IPS-11a (cell line): ENCODE measurements around the gene CCDC18.
"Not testable (repeated sequence)": the region's sequence is repeated elsewhere in the genome, so short reads cannot be mapped to it uniquely, and the experiment has no call there.

Experiments
- H3K4me3 ChIP-seq: one replicate; pipeline ENCODE4 v1.5.1; 2013; ENCODE audit warnings: low read depth, low read length, control low read depth

CCDC18 gene

DNA sequence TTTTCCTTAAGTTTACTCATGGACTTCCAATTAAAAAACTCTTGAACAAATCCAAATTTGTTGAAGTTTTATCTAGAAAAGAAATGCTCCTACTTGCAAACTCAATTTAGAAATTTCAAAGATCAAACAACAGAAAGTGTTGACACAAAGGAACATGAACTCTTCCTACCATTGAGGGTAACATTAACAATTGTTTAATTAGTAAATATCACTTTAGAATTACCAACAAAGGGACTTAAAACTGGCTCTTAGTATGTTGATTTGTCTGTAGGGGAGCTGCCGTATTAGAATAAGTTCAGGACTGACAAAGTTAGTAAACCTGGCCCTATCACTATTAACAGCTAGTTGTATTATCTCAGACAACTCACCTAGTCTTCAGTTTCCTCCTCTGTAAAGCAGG lies 57.9 kb downstream of the CCDC18 start:
- no peak overlapping the region for H3K4me3 ChIP-seq

DNA sequence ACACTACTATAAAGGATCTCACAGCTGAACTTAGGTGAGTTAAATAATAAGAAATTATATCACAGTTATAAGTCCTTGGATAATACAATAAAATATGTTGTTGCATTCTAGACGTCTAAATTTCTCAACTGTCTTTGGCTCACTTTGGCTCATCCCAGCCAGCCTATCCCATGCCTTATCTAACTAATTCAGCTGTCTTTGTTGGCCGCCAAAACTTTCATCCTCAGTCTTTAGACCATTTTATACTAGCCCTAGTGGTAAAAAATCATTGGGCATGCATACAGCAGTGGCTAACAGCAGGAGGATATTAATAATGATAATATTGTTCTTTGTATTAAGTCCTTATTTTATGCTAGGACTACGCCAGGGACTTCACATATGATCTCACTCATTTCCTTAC lies 59.3 kb downstream of the CCDC18 start:
- no peak overlapping the region for H3K4me3 ChIP-seq

DNA sequence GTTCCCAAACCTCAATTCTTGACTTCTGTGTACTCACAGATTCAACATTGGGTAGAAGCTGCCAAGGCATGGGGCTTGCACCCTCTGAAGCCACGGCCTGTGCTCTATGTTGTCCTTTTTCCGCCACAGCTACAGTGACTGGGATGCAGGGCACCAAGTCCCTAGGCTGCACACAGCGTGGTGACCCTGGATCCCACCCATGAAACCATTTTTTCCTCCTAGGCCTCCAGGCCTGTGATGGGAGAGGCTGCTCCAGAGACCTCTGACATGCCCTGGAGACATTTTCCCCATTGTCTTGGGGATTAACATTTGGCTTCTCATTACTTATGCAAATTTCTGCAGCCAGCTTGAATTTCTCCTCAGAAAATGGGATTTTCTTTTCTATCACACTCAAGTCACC lies 62.7 kb downstream of the CCDC18 start:
- not testable (repeated sequence) for H3K4me3 ChIP-seq

- H3K4me3 ChIP-seq, result no peak overlapping the region
Measured at GRCh38 chr1:93244298-93245069, 64.0 kb downstream of the CCDC18 start.

DNA sequence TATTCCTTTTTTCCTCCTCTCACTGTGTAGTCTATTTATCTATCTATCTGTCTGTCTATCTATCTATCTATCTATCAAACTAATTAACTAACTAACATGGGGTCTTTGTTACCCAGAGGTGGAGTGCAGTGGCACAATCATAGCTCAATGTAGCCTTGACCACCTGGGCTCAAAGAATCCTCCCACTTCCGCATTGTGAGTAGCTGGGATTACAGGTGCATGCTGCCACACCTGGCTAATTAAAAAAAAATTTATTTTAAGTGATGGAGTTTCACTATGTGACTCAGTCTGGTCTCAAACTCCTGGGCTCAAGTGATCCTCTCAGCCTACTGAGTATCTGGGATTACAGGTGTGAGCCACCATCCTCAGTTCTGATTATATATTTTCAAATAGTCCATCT lies 71.4 kb downstream of the CCDC18 start:
- no peak overlapping the region for H3K4me3 ChIP-seq

DNA sequence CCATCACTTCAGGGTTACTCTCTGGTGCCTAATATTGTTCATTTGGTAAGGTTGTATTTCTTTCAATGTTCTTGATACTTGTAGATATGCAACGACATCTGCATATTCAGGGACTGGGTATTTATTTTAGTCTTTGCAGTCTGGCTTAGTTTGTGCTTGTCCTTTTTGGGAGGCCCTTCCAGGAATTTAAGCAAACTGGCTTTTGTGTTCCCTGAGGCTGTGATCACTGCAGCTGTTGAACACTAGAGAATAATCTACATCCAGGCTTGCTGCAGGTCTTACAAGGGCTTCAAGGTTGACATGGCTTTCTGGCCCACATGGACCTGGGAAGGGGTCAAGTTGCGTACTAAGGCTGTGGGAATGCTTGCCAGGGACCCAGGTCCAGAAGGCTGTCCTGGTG lies 72.1 kb downstream of the CCDC18 start:
- H3K4me3 ChIP-seq, result no peak overlapping the region

GRCh38 chr1:93253516-93253915 lies 73.0 kb downstream of the CCDC18 start:
- no peak overlapping the region for H3K4me3 ChIP-seq

GRCh38 chr1:93255222-93256079 lies 74.9 kb downstream of the CCDC18 start:
- no peak overlapping the region for H3K4me3 ChIP-seq

DNA sequence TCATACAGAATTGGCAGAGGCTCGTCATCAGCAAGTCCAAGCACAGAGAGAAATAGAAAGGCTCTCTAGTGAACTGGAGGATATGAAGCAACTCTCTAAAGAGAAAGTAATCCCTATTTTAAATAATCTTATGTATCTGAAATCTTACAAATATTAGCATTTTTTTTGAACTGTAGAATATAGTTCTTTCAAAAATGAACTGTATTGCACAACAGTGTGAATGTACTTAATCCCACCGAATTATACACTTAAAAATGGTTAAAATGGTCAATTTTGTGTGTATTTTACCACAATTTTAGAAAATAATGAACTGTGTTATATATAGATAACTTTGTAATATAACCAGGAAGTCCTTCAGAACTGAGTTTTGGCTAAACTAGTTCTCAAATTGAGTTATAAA lies 75.9 kb downstream of the CCDC18 start:
- no peak overlapping the region for H3K4me3 ChIP-seq

GRCh38 chr1:93257889-93258288 lies 77.4 kb downstream of the CCDC18 start:
- H3K4me3 ChIP-seq, result no peak overlapping the region

GRCh38 chr1:93260726-93261125 lies 80.2 kb downstream of the CCDC18 start:
- not testable (repeated sequence) for H3K4me3 ChIP-seq

DNA sequence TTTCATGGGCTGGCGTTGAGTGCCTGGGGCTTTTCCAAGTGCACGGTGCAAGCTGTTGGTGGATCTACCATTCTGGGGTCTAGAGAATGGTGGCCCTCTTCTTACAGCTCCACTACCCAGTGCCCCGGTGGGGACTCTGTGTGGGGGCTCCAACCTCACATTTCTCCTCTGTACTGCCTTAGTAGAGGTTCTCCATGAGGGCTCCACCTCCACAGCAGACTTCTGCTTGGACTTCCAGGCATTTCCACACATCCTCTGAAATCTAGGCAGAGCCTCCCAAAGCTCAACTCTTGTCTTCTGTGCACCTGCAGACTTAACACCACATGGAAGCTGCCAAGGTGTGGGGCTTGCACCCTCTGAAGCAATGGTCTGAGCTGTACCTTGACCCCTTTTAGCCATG lies 82.1 kb downstream of the CCDC18 start:
- no peak overlapping the region for H3K4me3 ChIP-seq

- not testable (repeated sequence) for H3K4me3 ChIP-seq
Measured at GRCh38 chr1:93268888-93269287, 88.4 kb downstream of the CCDC18 start.

DNA sequence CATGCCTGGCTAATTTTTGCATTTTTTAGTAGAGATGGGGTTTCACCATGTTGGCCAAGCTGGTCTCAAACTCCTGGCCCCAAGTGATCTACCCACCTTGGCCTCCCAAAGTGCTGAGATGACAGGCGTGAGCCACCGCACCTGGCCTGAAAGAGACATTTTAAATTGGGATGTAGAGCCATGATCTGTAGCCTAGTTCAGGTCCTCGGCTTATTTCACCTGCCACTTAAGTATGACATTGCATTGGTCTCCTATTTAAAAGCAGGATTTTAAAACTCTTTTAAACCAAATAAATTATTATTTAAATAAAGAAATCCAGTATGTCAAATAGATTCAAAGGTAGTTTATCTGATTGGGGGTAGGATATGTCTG lies 94.7 kb downstream of the CCDC18 start:
- H3K4me3 ChIP-seq, result not testable (repeated sequence)

DNA sequence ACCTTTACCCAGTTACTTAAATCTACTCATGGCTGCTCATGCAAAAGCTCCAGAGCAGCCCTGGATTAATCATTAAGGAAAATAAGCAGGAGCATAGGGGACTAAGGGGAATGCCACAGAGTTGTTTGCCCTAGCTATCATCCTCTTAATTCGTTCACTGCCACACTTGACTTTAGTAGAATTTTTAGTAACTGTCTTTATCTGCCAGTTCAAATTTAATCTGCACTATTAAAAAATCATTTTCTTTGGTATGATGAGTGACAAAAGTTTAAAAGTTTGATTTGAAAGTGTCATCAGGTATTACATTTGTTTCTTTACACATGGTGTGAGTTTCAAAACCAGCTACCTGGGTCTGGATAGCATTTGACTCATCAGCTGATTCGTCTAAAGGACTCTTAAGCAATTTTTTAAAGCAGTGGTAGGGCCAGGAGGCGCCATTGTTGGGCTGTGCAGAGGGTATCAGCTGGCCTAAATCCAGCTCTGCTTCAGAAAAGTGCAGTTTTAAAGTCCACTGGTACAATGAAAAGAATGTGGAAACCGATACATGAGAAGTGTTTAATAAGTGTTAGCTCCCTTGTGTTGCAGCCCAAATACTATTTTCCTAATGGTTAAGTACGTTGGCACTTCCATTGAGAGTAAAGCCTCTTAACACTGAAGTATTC lies 95.2 kb downstream of the CCDC18 start:
- H3K4me3 ChIP-seq, result no peak overlapping the region

GRCh38 chr1:93277530-93277929 lies 97.0 kb downstream of the CCDC18 start:
- H3K4me3 ChIP-seq, result not testable (repeated sequence)

DNA sequence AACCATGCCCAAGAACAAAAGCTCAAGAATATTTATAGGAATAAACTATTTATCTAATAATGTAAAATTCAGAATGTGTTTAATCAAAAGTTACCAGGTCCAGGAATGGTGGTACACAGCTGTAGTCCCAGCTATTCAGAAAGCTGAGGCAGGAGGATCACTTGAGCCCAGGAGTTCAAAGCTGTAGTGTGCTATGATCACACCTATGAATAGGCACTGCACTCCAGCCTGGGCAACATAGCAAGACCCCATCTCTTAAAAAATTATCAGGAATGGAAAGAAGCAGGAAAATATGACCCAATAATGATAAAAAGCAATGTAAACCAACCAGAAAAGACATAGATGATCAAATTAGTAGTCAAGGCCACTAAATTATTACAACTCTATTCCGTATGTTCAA lies 103.0 kb downstream of the CCDC18 start:
- H3K4me3 ChIP-seq, result no peak overlapping the region

DNA sequence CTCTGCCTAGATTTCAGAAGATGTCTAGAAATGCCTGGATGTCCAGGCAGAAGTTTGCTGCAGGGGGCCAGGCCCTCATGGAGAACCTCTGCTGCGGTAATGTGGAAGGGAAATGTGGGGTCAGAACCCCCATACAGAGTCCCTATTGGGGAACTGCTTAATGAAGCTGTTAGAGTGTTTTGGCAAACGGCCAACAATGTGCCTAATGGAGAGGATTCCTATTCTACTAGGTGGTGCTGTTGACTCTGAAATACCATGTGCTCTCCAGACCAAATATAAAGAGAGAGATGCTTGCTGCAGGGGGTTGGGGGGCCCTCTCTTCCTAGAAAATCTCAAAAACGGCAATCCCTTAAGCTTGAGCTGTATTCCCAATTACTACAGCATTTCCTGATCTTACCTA lies 108.0 kb downstream of the CCDC18 start:
- no peak overlapping the region for H3K4me3 ChIP-seq

DNA sequence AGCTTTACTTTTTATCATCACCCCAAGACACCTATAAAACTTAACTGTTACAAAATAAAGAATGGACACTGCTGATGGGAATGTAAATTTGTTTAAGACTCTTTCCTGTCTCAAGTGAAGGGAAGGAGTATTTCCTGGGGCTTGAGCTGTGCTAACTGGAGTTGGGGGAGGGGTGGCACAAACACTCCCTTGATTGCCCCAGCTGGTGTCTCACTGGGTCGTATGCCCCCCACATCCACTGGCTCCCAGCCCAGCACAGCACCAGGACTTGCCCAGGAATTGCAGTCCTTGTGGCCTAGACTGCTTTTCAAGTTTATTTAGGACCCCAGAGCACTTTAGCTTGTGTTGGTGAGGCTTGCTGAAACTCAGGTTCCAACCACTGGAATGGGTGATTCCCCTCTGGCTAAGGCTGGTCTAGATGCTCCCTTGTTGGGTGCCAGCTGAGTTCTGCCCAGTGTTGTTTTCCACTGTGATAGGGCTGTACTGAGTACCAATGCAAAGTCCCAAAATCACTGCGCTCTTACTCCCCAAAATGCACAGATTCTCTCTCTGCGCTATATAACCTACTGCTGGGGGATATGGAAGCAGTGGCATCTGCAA lies 116.1 kb downstream of the CCDC18 start:
- no peak overlapping the region for H3K4me3 ChIP-seq

DNA sequence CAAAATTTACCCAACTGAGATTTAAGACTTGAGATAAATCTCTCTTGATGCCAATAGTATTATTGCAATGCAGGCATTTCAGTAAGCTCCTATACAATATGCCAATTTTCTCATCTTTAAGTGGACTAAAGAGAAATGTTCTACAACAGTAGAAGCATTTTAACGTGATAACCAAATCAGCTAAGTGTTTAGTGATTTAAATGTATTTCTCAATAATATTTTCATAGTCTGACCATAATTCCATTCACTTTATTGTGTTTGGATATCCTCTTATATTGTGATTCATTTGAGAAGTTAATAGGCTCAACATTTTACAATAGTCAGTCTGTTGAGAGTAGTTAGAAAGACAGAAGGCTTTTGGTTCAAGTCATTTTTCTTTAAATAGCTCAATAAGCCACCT lies 120.6 kb downstream of the CCDC18 start:
- no peak overlapping the region for H3K4me3 ChIP-seq

GRCh38 chr1:93302078-93302477 lies 121.6 kb downstream of the CCDC18 start:
- H3K4me3 ChIP-seq, result no peak overlapping the region
